GM12878 (cell line): ENCODE data around the gene SP110.

Experiments used
- EP300 ChIP-seq, 2 experiments: fragments of 150-350 bp in 1 of 2; IDR thresholded peaks; 2 replicates each; pipeline ENCODE4 v1.6.1; 2011 to 2012; ENCODE audit warnings: low read depth in 2 of 2, low read length in 2 of 2, borderline replicate concordance in 1 of 2, improper control_type of control experiment in 1 of 2, inconsistent platforms in 1 of 2; ENCODE audit not compliant: control insufficient read depth in 1 of 2
- POLR2AphosphoS5 ChIP-seq: IDR thresholded peaks from 2 replicates; pipeline ENCODE4 v1.6.1; 2011; ENCODE audit warnings: mild to moderate bottlenecking, low read length, inconsistent platforms
- RCOR1 ChIP-seq: conservative IDR thresholded peaks from 2 replicates; pipeline ENCODE4 v1.6.1; 2012; ENCODE audit warnings: low read depth, low read length, improper control_type of control experiment
- RFX5 ChIP-seq: IDR thresholded peaks from 2 replicates; pipeline ENCODE4 v1.6.1; 2011; ENCODE audit warnings: low read depth, low read length, improper control_type of control experiment
- TF ChIP-seq, protein P1 (sequence below), 3 experiments: IDR thresholded peaks in 2 of 3; conservative IDR thresholded peaks in 1 of 3; 2 replicates each; pipeline ENCODE4 v1.5.1; 2011; ENCODE audit warnings: low read depth in 3 of 3, low read length in 3 of 3, mild to moderate bottlenecking in 3 of 3, control low read depth in 2 of 3, moderate library complexity in 2 of 3, inconsistent platforms in 1 of 3, mixed read lengths in 1 of 3; ENCODE audit not compliant: control insufficient read depth in 2 of 3, insufficient read depth in 1 of 3; ENCODE audit errors: extremely low read depth in 1 of 3

DNA sequence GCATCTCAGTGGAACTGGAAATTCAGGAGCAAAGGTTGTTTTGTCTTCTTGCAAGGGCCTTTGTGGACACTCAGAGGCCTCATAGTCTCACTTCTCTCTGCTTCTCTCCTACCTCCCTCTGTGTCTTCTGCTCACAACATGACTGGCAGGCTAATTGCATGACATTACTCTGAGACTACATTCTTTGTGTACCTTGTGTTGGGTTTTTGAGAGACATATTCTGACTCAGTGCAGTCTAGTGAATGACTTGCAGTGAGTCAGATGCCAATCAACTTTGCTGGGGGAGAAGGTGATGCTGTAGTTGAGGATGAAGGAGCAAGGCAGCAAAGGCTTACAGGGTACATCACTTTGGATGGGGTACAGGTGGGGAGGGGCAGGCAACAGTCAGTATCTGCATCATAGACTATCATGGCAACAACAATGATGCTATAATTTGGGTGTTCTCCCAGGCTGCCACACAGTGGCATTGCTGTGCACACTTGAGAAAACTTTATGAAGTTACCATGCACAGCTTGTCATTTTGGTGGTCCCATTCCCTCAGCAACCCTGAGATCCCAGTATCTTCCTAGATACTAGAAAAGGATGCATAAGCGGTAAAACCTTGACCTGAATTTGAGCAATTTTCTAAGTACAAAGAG, 81.8 kb downstream of the SP110 start:
- TF ChIP-seq RFX5 (no peak), RCOR1 (no peak), POLR2AphosphoS5 (no peak), EP300 (IDR thresholded peaks at IDR 0.05; ENCODE audit: borderline replicate concordance in 1 of 2, control insufficient read depth in 1 of 2, low read depth in 2 of 2, low read length in 2 of 2) (no peak)
- TF ChIP-seq, protein P1, sequence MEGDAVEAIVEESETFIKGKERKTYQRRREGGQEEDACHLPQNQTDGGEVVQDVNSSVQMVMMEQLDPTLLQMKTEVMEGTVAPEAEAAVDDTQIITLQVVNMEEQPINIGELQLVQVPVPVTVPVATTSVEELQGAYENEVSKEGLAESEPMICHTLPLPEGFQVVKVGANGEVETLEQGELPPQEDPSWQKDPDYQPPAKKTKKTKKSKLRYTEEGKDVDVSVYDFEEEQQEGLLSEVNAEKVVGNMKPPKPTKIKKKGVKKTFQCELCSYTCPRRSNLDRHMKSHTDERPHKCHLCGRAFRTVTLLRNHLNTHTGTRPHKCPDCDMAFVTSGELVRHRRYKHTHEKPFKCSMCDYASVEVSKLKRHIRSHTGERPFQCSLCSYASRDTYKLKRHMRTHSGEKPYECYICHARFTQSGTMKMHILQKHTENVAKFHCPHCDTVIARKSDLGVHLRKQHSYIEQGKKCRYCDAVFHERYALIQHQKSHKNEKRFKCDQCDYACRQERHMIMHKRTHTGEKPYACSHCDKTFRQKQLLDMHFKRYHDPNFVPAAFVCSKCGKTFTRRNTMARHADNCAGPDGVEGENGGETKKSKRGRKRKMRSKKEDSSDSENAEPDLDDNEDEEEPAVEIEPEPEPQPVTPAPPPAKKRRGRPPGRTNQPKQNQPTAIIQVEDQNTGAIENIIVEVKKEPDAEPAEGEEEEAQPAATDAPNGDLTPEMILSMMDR (IDR thresholded peaks at IDR 0.05 in 2 of 3, conservative IDR thresholded peaks at IDR 0.05 in 1 of 3; ENCODE audit: control insufficient read depth in 2 of 3, extremely low read depth in 1 of 3, insufficient read depth in 1 of 3, low read depth in 3 of 3, low read length in 3 of 3): no peak
